Neural crest cell (in vitro differentiated cells): ENCODE measurements around the gene FAM13A. TPM values are rescaled to one million over a fixed set of nuclear protein-coding genes. Genes with fewer than 3 reads are reported as not detected.

Source experiments
- DNase-seq: peaks from one replicate; pipeline ENCODE4 v3.0.0; 2021; ENCODE audit warnings: low read depth, mixed read lengths, low spot score
- H3K27ac Mint-ChIP-seq: one replicate; pipeline ENCODE4 v1.8.0; 2021; ENCODE audit warnings: mild to moderate bottlenecking, mixed read lengths; ENCODE audit not compliant: unreplicated experiment
- H3K27me3 Mint-ChIP-seq: 2 replicates; pipeline ENCODE4 v1.8.0; 2021; ENCODE audit warnings: low read depth, mild to moderate bottlenecking, mixed read lengths
- H3K36me3 Mint-ChIP-seq: 2 replicates; pipeline ENCODE4 v1.8.0; 2021; ENCODE audit warnings: low read depth, mild to moderate bottlenecking, mixed read lengths
- H3K4me1 Mint-ChIP-seq: 2 replicates; pipeline ENCODE4 v1.8.0; 2021; ENCODE audit warnings: mixed read lengths
- H3K4me3 Mint-ChIP-seq: one replicate; pipeline ENCODE4 v1.8.0; 2021; ENCODE audit warnings: mild to moderate bottlenecking, mixed read lengths
- H3K9me3 Mint-ChIP-seq: 2 replicates; pipeline ENCODE4 v1.8.0; 2021; ENCODE audit warnings: mixed read lengths
- total RNA-seq: library from RNA; stranded (reverse); gene quantifications from 2 replicates; pipeline ENCODE4 v1.2.1, GENCODE V29; 2021
- TF ChIP-seq, protein P1 (sequence below): fragments of 200-600 bp; sonication (generic); conservative IDR thresholded peaks from 2 replicates; pipeline ENCODE4 v1.5.0; 2021; ENCODE audit warnings: antibody characterized with exemption, mild to moderate bottlenecking

Gene FAM13A
- total RNA-seq, 1 donor from 2014 or later = 18.1 TPM

DNA sequence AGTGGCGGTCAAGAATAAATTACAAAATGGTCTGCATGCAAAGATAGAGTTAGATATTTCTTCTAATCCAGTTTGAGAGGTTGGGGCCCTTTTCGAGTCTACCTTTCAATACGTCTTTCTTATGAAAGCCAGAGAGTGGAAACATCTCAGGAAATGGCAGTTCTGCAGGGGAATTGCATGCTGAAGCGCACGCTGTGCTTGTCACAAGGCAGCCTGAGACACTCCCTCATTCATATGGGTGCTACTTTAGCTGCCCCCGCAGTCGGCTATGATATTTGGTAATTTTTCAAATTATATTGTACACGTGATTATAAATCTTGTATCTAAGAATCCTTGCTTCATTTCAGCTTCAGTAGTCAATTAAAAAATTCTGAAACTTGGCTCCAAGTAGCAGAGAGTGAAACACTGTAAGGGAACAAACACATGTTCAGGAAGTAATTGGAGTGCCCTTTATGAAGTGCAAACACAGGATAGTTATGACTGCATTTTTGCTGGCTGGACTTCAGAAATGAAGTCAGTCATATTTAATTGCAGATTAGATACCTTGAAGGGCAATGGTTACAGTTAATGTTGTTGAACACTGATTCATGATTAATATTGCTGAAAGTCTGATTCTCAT, 213.8 kb downstream of the FAM13A start:
- H3K36me3 Mint-ChIP-seq = peaks cover 10% of the 10 kb centered on the region
- peaks cover 2% of the 10 kb centered on the region for H3K9me3 Mint-ChIP-seq
- no peak for DNase-seq
- H3K27ac Mint-ChIP-seq = no peak overlapping the region
- H3K27me3 Mint-ChIP-seq = no peaks in the 10 kb centered on the region
- TF ChIP-seq, protein P1, sequence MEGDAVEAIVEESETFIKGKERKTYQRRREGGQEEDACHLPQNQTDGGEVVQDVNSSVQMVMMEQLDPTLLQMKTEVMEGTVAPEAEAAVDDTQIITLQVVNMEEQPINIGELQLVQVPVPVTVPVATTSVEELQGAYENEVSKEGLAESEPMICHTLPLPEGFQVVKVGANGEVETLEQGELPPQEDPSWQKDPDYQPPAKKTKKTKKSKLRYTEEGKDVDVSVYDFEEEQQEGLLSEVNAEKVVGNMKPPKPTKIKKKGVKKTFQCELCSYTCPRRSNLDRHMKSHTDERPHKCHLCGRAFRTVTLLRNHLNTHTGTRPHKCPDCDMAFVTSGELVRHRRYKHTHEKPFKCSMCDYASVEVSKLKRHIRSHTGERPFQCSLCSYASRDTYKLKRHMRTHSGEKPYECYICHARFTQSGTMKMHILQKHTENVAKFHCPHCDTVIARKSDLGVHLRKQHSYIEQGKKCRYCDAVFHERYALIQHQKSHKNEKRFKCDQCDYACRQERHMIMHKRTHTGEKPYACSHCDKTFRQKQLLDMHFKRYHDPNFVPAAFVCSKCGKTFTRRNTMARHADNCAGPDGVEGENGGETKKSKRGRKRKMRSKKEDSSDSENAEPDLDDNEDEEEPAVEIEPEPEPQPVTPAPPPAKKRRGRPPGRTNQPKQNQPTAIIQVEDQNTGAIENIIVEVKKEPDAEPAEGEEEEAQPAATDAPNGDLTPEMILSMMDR = no peak
- H3K4me1 Mint-ChIP-seq = peaks cover 11% of the 10 kb centered on the region
- H3K4me3 Mint-ChIP-seq = no peak overlapping the region

DNA sequence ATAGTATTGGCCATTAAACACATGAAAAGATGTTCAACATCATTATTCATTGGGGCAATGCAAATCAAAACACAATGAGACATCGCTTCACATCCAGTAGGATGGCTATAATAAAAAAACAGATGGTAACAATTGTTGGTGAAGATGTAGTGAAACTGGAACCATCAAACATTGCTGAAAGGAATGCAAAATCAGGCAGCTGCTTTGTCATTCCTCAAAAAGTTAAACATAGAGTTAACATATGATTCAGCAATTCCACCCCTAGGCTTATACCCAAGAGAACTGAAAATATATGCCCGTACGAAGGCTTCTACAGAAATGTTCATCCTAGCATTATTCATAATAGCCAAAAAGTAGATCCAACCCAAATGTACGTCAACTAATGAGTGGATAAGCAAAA, 215.3 kb downstream of the FAM13A start:
- peaks cover 11% of the 10 kb centered on the region for H3K4me1 Mint-ChIP-seq
- no peaks in the 10 kb centered on the region for H3K27me3 Mint-ChIP-seq
- H3K36me3 Mint-ChIP-seq = peaks cover 7% of the 10 kb centered on the region
- H3K4me3 Mint-ChIP-seq = no peak overlapping the region
- TF ChIP-seq, protein P1 = no peak
- DNase-seq = no peak
- H3K9me3 Mint-ChIP-seq = no peaks in the 10 kb centered on the region
- H3K27ac Mint-ChIP-seq = no peak overlapping the region

DNA sequence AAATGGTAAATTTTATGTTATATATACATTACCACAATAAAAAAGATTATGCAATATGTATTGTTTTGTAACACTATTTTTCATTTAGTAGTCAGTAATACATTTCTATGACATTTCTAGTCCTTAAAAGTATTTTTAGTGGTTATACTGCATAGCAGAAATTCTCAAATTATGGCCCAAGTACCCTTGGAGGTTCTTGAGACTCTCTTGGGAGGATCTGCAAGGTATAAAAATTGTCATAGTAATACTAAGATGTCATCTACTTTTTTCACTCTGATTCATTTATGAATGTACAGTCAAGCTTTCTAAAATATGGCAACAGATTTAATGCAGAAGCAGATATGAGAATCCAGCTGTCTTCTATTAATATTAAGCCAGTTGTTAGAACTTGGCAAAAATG, 220.8 kb downstream of the FAM13A start:
- Mint-ChIP-seq H3K9me3 (no peaks in the 10 kb centered on the region), H3K27me3 (no peaks in the 10 kb centered on the region), H3K27ac (no peak overlapping the region), H3K4me3 (no peak overlapping the region), H3K4me1 (no peaks in the 10 kb centered on the region), H3K36me3 (peaks cover 10% of the 10 kb centered on the region)
- no peak for DNase-seq
- TF ChIP-seq, protein P1 = no peak

DNA sequence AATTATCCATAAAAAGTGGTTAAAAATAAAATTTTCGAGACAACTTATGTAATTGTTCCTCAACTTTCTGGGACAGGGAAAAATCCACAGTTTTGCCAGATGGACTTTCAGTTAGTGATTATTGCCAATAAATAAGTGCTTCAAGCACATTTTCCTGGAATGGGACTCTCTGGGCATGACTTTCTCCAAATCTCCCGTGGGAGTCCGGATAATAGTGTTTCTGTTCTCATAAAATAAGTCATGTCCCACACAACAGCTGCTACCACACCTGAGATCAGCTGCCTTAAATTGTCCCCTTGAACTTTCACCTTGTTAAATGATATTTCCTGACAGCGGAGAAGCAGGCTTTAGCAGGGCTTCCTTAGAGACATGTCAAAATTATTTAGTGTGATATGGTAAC, 226.0 kb downstream of the FAM13A start:
- Mint-ChIP-seq H3K27me3 (no peaks in the 10 kb centered on the region), H3K36me3 (peaks cover 6% of the 10 kb centered on the region), H3K4me3 (no peak overlapping the region), H3K9me3 (no peaks in the 10 kb centered on the region), H3K27ac (no peak overlapping the region), H3K4me1 (no peaks in the 10 kb centered on the region)
- TF ChIP-seq, protein P1 = no peak
- no peak for DNase-seq

DNA sequence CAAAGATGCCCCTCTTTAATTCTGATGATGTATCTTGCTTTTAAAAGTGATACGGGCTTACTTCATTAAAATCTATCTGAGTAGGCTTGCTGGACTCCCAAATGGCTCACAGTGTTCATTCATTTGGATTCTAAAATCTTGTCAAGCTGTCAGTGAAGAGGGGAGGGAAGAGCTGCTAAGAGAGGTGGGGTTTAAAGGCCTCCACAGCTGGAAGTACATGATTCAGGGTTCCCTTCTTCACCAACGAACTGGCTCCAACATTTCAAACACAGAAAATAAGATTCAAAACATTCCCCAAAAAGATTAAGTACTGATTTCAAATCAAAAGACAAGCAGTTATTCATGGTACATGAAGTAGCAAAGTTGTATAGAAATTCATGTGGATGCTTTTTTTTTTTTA, 226.4 kb downstream of the FAM13A start:
- Mint-ChIP-seq H3K4me1 (no peaks in the 10 kb centered on the region), H3K36me3 (peaks cover 6% of the 10 kb centered on the region), H3K9me3 (no peaks in the 10 kb centered on the region), H3K27ac (no peak overlapping the region), H3K27me3 (no peaks in the 10 kb centered on the region), H3K4me3 (no peak overlapping the region)
- TF ChIP-seq, protein P1 = no peak
- DNase-seq = no peak
